HG03097 (cell line): ENCODE data around the gene KNTC1.
"Not testable (repeated sequence)": the region's sequence is repeated elsewhere in the genome, so short reads cannot be mapped to it uniquely, and the experiment has no call there.

Experiments used
- ATAC-seq: cut with Tn5 transposase; IDR thresholded peaks from one replicate; pipeline ENCODE4 v1.9.1; 2021; ENCODE audit not compliant: unreplicated experiment, low FRiP score

KNTC1 gene

DNA sequence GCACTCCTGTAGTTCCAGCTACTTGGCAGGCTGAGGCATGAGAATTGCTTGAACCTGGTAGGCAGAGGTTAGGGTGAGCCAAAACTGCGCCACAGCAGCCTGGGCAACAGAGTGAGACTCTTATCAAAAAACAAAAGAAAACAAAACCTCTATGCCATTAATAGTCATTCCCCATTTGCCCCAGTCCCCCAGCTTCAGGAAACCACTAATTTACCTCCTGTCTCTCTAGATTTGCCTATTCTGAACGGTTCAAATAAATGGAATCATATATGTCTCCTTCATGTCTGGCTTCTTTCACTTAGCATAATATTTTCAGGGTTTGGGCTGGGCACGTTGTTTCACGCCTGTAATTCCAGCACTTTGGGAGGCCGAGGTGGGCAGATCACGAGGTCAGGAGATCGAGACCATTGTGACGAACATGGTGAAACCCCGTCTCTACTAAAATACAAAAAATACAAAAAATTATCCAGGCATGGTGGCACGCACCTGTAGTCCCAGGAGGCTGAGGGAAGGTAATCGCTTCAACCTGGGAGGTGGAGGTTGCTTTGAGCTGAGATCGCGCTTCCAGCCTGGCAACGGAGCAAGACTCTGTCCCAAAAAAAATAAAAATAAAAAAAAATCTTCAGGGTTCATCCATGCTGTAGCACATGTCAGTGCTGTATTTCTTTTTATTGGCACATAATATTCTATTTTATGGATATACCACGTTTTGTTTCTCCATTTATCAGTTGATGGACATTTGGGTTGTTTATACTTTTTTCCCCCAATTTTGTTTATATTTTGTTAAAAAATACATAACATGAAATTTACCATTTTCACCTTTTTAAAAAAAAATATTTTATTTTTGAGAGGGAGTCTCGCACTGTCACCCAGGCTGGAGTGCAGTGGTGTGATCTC is 31.9 kb downstream of the KNTC1 start:
- no peak for ATAC-seq

DNA sequence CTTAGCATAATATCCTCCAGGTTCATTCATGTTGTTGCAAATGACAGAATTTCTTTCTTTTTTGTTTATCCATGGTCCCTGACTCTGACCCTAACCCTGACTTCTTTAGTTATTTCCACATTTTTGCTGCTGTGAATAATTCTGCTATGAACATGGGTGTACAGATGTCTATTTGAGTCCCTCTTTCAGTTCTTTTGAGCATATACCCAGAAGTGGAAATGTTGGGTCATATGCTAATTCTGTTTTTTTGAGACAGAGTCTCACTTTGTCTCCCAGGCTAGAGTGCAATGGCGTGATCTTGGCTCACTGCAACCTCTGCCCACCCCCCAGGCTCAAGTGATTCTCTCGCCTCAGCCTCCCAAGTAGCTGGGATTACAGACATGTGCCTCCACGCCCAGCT is 33.1 kb downstream of the KNTC1 start:
- no peak for ATAC-seq

DNA sequence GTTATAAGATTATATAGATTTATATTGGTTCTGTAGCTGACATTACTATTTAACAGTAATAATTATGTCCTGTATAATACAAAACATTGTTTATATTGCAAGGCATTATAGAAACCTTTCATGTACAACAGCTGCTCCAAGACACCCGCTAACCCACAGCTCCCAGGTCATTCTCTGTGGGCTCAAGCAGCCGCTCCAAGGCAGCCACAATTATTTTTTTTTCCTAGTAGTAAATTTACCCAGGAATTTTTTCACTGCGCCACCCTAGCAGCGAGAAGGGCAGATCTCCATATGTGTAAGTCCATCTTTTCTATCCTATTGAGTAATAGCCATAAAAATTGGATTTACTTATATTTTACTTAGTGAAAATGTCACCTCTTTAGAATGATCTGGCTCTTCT is 36.3 kb downstream of the KNTC1 start:
- no peak for ATAC-seq

GRCh38 chr12:122566816-122567215 is 39.8 kb downstream of the KNTC1 start:
- not testable (repeated sequence) for ATAC-seq

DNA sequence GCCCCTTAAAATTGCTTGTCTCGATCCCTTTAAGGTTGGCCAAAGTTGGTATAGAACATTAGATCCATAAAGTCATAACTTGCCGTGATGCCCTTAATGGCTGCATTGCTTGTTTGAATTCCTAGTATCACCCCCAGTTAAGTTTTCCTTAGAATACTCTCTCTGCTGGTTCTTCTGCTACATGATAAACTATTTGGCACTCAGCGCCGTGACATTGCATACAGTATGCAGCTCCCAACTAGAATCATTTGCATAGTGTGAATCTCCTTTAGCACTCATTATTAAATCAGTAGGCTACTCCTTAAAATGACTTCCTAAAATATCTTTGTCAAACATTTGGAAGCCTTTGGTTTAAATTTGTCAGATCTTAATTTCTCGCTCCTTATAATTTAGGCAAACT is 42.2 kb downstream of the KNTC1 start:
- no peak for ATAC-seq

DNA sequence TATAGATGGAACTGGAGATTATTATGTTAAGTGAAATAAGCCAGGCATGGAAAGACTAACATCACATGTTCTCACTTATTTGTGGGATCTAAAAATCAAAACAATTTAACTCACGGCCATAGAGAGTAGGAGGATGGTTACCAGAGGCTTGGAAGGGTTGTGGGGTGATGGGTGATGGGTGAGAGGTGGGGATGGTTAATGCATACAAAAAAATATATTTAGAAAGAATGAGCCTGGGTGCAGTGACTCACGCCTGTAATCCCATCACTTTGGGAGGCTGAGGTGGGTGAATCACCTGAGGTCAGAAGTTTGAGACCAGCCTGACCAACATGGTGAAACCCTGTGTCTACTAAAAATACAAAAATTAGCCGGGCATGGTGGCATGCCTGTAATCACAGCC is 43.0 kb downstream of the KNTC1 start:
- ATAC-seq = not testable (repeated sequence)

- no peak for ATAC-seq
Measured at GRCh38 chr12:122571821-122572220, 44.8 kb downstream of the KNTC1 start.

GRCh38 chr12:122583294-122583693 is 56.2 kb downstream of the KNTC1 start:
- ATAC-seq = not testable (repeated sequence)

DNA sequence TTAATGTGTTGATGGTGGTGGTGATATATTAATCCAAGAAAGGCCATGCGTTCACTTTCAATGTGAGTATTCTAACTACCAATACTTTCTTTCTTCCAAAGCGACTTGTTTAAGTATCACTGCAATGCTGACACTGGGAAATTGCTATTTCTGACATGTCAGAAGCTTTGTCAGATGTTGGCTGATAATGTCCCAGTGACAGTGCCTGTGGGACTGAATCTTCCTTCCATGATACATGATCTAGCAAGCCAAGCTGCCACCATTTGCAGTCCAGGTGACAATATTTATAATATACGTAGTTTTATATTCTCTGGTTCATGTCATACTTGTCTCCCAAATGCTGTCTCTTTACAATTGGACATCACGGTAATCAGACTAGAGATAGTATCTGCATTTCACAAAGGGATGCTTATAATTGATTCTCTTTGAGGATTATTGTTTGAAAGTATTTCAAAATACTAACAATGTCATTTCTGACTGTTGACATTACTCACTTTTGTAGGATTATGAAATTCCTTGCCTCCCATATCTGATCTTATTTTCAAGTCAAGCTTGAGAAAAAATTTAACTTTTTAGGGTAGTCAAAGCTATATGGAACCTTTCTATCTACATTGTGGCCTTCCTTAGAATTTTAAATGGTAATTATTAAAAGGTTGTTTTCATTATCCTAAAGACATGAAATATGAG is 57.3 kb downstream of the KNTC1 start:
- no peak for ATAC-seq

- no peak for ATAC-seq
Measured at GRCh38 chr12:122590990-122591389, 63.9 kb downstream of the KNTC1 start.

DNA sequence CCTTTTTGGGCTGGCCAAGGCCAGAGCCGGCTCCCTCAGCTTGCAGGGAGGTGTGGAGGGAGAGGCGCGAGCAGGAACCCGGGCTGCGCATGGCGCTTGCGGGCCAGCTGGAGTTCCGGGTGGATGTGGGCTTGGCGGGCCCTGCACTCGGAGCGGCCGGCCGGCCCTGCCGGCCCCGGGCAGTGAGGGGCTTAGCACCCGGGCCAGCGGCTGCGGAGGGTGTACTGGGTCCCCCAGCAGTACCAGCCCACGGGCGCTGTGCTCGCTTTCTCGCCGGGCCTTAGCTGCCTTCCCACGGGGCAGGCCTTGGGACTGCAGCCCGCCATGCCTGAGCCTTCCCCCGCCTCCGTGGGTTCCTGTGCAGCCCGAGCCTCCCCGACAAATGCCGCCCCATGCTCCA is 64.9 kb downstream of the KNTC1 start:
- ATAC-seq = not testable (repeated sequence)

GRCh38 chr12:122592543-122592942 is 65.5 kb downstream of the KNTC1 start:
- not testable (repeated sequence) for ATAC-seq

GRCh38 chr12:122593910-122594309 is 66.9 kb downstream of the KNTC1 start:
- ATAC-seq = no peak

- no peak for ATAC-seq
Measured at GRCh38 chr12:122596838-122597237, 69.8 kb downstream of the KNTC1 start.

DNA sequence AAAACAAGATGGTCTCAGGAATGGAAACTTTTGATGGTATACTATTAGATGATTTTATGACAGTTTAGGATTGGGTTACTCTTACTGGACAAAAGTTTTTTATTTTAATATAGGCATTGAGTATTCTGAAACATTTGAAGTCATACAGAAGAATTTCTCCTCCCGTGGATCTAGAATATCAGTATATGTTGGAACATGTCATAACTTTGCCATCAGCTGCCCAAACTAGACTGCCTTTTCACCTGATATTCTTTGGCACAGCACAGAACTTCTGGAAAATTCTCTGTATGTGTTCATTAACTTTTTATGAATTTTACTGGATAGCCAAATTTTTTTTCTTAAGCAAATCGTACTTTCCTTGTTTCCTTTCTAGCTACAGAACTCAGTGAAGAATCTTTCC is 75.4 kb downstream of the KNTC1 start:
- ATAC-seq = no peak

GRCh38 chr12:122604993-122605392 is 77.9 kb downstream of the KNTC1 start:
- no peak for ATAC-seq

GRCh38 chr12:122609732-122610131 is 82.7 kb downstream of the KNTC1 start:
- no peak for ATAC-seq

DNA sequence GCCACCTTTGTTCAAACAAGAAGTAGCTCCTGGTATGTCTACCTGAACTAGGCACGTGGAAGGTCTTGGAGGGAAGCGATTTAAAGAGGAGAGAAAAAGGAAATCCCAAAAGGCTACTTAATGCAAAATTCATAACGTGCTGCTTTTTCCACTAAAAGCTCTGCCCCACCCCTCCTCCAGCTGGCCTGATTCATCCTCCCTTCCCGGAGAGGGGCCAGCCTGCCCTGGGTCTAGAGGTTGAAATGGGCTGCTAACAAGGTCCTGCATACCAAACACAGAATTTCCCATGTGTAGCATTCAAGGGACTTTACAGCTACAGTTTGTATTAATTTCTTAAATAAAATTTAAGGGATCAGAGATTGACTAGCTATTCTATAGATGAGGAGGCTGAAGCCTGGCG is 83.2 kb downstream of the KNTC1 start:
- no peak for ATAC-seq

DNA sequence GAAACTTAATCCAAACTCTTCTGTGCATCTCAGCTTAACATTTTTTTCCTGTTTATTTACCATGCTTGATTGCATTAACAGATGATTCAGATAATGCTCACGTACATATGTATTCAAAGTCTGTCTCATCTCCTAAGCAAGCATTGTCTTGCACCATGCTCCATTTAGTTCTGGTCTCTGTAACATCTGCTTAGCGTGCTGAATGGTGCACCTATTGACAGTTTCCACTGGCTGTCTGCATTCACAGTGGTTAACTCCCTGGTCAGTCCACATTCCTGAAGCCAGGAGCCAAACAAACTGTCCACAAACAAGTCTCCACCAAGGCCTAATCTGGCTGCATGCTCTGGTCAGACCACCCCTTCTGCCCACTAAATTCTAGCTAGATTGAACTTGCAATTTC is 83.9 kb downstream of the KNTC1 start:
- no peak for ATAC-seq

- no peak for ATAC-seq
Measured at GRCh38 chr12:122614839-122615238, 87.8 kb downstream of the KNTC1 start.

- no peak for ATAC-seq
Measured at GRCh38 chr12:122615780-122616179, 88.7 kb downstream of the KNTC1 start.

- no peak for ATAC-seq
Measured at GRCh38 chr12:122635471-122635870, 108.4 kb downstream of the KNTC1 start.
